Kidney epithelial cell (primary cell): ENCODE measurements around the gene IFIT1. TPM values are rescaled to one million over a fixed set of nuclear protein-coding genes. Genes with fewer than 3 reads are reported as not detected.

Experiments used
- DNase-seq: peaks from one replicate; pipeline ENCODE4 v3.0.0-alpha.2; 2010; ENCODE audit warnings: low read depth
- H3K27me3 ChIP-seq: 2 replicates; pipeline ENCODE4 v1.6.0; 2011; ENCODE audit warnings: low read length; ENCODE audit not compliant: control insufficient read depth, insufficient read depth
- H3K36me3 ChIP-seq: 2 replicates; pipeline ENCODE4 v1.5.1; 2011; ENCODE audit warnings: low read length; ENCODE audit not compliant: control insufficient read depth, insufficient read depth
- H3K4me3 ChIP-seq: 2 replicates; pipeline ENCODE4 v1.5.1; 2011; ENCODE audit warnings: low read depth, mild to moderate bottlenecking, control low read depth, low read length
- total RNA-seq: library from RNA; depleted of rRNA; stranded (reverse); fragments of >200 nt; gene quantifications from 2 replicates; pipeline ENCODE4 v1.2.3, GENCODE V29; 2015
- TF ChIP-seq, protein P1 (sequence below): IDR thresholded peaks from 2 replicates; pipeline ENCODE4 v1.5.1; 2011; ENCODE audit warnings: mild to moderate bottlenecking, moderate library complexity, low read length, control low read depth, inconsistent platforms; ENCODE audit not compliant: insufficient read depth, poor library complexity, severe bottlenecking

The IFIT1 gene
- total RNA-seq, 1 donor from 2014 or later = 10.4 TPM

- no peak for DNase-seq
- H3K4me3 ChIP-seq = peak within 1 kb of the TSS; percentile 71
- H3K36me3 ChIP-seq = no peaks in the 10 kb centered on the region
- TF ChIP-seq, protein P1, sequence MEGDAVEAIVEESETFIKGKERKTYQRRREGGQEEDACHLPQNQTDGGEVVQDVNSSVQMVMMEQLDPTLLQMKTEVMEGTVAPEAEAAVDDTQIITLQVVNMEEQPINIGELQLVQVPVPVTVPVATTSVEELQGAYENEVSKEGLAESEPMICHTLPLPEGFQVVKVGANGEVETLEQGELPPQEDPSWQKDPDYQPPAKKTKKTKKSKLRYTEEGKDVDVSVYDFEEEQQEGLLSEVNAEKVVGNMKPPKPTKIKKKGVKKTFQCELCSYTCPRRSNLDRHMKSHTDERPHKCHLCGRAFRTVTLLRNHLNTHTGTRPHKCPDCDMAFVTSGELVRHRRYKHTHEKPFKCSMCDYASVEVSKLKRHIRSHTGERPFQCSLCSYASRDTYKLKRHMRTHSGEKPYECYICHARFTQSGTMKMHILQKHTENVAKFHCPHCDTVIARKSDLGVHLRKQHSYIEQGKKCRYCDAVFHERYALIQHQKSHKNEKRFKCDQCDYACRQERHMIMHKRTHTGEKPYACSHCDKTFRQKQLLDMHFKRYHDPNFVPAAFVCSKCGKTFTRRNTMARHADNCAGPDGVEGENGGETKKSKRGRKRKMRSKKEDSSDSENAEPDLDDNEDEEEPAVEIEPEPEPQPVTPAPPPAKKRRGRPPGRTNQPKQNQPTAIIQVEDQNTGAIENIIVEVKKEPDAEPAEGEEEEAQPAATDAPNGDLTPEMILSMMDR = no peak
- no peaks in the 10 kb centered on the region for H3K27me3 ChIP-seq
Observed at GRCh38 chr10:89414146-89414878, 21.9 kb downstream of the IFIT1 start, which contains the start of gene IFIT5. Gene IFIT5, plus strand, starts transcription at chr10:89414568. Its CDS starts 231 bp downstream, at chr10:89414799.

DNA sequence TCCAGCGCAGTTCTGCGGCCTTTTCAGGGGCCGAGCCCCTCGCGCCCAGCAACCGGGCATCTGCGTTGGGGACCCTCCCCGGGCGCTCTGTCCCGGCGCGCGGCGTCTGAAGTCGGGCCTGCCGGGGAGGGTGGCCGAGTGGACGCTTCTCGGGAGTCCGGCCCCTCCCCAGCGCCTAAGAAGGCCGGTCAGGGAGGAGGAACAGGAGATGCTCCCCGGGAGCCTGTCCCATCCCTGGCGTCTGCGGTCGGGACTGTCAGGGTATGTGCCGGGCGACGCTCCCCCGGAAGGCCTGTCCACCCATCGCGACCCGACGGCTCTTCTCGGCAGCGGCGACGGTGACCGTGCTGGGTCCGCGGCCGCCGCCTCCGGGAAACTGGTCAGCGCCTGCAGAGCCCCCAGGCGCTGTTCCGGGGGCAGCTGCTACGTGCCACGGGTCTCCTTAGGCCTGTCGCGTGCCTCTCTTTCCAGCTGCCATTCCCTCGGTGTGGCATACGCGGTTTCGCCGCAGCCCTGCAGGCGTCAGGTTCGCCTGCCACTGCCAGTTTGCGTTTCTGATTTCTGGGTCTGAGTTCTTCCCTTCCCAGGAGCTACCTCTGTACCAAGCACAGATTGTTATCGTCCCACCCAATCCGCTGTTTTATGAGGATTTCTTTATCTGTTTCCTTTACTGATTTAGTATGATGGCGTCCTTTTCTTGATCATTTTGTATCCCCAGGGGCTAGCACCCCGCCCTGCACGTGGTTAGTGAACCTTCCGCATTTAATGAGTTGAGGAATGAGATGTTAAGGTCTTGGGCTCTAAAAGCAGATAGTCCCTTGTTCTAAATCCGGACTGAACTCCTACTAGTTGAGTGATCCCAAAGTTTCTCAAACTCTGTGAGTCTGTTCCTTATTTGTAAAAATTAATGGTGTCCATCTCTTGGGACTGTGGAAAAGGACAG, 22.7 kb downstream of the IFIT1 start:
- Histone ChIP-seq H3K36me3 (no peaks in the 10 kb centered on the region), H3K4me3 (peak overlapping the region; percentile 71), H3K27me3 (no peaks in the 10 kb centered on the region)
- TF ChIP-seq, protein P1 = no peak
- DNase-seq = no peak

DNA sequence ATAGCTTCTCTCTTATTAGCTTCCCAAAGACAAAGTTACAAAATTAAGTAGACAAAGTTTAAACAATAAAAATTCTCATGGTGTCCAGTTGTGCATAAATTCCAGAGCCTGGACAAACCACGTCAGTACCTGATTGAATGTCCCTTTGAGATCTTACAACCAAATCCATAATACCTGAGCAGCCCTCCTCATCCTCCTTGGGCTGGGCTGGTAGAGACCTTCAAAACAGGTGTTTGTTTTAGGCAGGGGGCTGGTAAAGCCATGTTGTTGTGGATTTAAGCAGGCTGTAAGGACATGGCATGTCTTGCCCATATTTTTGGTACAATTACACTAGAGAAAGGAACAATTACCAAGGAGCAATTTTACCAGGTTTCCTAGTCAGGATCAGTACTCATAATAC, 24.0 kb downstream of the IFIT1 start:
- no peak overlapping the region for H3K4me3 ChIP-seq
- H3K27me3 ChIP-seq = no peaks in the 10 kb centered on the region
- TF ChIP-seq, protein P1 = no peak
- no peaks in the 10 kb centered on the region for H3K36me3 ChIP-seq
- no peak for DNase-seq

- Histone ChIP-seq H3K36me3 (no peaks in the 10 kb centered on the region), H3K27me3 (no peaks in the 10 kb centered on the region), H3K4me3 (no peak overlapping the region)
- TF ChIP-seq, protein P1 = peak; percentile 28
- DNase-seq = no peak
Observed at GRCh38 chr10:89419548-89419947, 27.1 kb downstream of the IFIT1 start.

DNA sequence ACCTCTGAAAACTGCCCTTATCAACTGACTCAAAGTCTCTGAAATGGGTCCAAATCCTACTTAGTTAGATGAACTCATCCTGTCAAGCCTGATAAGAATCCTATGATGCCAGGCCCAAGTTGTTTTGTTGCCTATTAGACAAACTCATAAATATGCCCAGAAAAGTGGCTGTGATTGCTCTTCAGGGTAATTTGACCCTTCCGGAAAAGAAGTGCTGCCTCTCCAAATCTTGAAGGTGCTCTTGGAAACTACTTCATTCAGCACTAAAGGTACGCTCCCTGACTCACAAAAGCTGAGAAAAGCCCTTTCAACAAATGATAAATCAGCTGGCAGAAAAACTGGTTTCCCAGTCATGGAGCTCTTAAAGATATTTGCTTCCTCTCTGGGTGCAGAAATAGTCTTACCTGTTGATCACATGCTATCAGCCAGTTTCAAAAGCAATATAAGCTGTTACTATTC, 28.6 kb downstream of the IFIT1 start:
- Histone ChIP-seq H3K36me3 (no peaks in the 10 kb centered on the region), H3K27me3 (no peaks in the 10 kb centered on the region), H3K4me3 (no peak overlapping the region)
- TF ChIP-seq, protein P1 = no peak
- no peak for DNase-seq
